ENCODE measurements around the gene FARSA.
"Not testable (repeated sequence)": the region's sequence is repeated elsewhere in the genome, so short reads cannot be mapped to it uniquely, and the experiment has no call there.

FARSA gene

DNA sequence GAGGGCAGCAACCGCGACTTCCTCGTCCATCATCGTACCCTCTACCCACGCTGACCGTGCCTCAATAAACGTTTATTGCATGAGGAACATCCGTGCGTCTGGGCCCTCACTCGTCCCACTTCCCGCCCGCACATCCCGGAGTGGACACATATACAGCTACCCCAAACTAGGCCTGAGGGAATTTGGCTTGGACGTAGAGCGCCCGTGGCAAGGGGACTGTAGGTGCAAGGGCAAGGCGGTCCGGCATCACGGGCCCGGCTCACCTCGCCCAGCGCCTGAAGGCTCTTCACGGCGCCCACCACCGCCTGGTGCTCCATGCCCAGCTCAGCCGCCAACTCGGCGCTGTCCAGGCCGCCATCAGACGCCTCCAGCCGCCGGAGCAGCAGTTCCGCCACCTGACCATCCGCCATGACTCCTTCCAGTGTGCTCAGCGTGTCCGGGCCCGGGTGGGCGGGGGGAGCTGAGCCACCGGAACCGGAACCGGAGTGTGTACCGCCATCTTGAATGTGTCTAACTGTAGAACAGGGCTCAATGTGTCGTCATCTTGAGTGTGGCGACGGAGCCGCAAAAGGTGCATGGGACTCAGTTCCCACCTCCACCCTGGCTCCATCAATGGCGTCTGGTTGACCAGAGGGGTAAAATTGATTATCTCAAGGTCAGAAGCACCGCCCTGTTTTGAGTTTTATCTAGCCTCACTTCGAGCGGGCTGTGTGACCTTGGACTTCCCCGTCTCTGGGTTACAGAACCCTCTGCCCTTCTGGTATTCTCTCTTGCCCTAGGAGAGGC lies at the start of gene FARSA:
Gene FARSA, minus strand, starts transcription at position 425 of the 786 bp plus-strand sequence. Its CDS starts 15 bp downstream, at position 410.
- TF ChIP-seq POLR2A (IDR thresholded peaks at IDR 0.05; ENCODE audit: low read depth, low read length): peak; percentile 91
- DNase-seq (ENCODE audit: insufficient read length, low spot score) (peak; percentile 84), FAIRE-seq (peak; percentile 81)

DNA sequence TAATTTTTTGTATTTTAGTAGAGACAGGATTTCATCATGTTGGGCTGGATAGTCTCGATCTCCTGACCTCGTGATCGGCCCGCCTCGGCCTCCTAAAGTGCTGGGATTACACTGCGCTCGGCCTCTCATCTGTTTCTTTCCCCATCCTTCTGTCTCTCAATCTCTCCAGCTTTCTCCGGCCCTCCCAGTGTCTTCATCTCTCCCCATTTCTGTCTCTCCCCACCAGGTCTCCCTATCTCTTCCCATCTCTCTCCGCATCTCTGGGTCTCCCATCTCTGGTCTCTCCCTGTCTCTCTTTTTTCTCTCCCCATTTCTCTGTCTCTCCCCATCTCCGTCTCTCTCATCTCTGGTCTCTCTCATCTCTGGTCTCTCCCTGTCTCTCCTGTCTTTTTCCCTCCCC lies 49.6 kb upstream of the FARSA start:
- FAIRE-seq (no peak), DNase-seq (ENCODE audit: insufficient read length, low spot score) (no peak)
- TF ChIP-seq POLR2A (IDR thresholded peaks at IDR 0.05; ENCODE audit: low read depth, low read length): no peak

DNA sequence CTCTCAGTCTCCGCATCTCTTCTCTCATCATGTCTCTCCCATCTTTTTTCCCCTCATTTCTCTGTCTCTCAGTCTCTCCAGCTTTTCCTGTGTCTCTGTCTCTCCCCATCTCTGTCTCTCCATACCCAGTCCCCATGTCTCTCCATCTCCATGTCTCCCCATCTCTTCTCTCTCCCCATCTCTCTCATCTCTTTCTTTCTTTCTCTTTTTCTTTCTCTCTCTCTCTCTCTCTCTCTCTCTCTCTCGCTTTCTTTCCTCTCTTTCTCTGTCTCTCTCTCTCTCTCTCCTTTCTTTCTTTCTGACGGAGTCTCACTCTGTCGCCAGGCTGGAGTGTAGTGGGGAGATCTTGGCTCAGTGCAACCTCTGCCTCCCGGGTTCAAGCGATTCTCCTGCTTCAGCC lies 49.1 kb upstream of the FARSA start:
- FAIRE-seq: no peak
- no peak for TF ChIP-seq POLR2A (IDR thresholded peaks at IDR 0.05; ENCODE audit: low read depth, low read length)
- DNase-seq (ENCODE audit: insufficient read length, low spot score): no peak

DNA sequence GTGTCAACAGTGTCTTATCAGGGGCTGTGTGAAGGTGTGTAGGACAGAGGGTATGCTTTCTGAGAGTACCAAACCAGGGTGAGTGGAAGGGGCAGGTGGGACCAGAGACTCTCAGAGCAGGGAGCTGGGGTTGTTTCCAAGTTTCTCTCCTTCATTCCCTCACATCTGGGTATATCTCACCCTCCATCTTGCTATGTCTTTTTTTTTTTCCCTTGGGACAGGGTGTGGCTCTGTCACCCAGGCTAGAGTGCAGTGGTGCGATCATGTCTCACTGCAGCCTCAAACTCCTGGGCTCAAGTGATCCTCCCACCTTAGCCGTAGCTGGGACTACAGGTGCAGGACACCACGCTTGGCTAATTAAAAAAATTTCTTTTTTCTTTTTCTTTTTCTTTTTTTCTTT lies 46.5 kb upstream of the FARSA start:
- DNase-seq (ENCODE audit: insufficient read length, low spot score) (no peak), FAIRE-seq (no peak)
- TF ChIP-seq POLR2A (IDR thresholded peaks at IDR 0.05; ENCODE audit: low read depth, low read length): no peak

DNA sequence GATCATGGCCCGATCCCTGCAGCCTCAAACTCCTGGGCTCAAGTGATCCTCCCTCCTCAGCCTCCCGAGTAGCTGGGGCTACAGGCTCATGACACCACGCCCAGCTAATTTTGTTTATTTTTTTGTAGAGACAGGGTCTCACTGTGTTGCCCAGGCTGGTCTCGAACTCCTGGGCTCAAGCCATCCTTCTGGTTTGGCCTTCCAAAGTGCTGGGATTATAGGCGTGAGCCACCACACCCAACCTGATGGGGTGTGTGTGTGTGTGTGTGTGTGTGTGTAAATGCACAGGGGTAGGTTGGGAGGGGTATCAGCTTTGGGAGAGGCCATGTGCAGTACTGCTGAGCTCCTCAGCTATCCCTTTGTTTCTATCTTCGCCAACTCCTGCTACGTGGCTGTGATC lies 42.6 kb upstream of the FARSA start:
- not testable (repeated sequence) for FAIRE-seq; DNase-seq (ENCODE audit: insufficient read length, low spot score)

DNA sequence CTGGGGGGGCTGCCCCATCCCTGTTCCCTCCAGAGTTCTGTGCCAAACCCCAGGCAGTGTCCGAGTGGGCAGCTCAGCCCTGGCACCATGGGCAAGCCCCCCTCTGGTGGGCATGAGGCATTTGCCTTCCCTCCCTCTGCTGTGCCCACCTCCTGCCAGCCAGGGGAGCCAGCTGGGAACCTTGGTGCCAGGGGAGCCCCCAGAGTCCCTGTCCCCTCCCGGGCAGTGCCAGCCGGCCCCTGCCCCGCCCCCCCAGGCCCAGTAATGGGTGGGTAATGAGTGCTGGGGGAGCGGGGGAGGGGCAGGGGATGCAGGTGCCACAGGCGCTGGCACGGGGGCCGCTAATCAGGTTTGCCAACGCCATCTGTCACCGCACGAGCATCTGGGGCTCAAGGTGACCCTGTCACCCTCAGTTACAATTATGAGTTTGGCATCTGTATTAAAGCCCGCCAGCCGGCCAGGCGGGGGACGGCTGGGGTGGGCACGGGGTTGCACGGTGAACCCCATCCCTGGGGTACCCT lies 41.8 kb upstream of the FARSA start:
- FAIRE-seq (no peak), DNase-seq (ENCODE audit: insufficient read length, low spot score) (no peak)
- no peak for TF ChIP-seq POLR2A (IDR thresholded peaks at IDR 0.05; ENCODE audit: low read depth, low read length)

DNA sequence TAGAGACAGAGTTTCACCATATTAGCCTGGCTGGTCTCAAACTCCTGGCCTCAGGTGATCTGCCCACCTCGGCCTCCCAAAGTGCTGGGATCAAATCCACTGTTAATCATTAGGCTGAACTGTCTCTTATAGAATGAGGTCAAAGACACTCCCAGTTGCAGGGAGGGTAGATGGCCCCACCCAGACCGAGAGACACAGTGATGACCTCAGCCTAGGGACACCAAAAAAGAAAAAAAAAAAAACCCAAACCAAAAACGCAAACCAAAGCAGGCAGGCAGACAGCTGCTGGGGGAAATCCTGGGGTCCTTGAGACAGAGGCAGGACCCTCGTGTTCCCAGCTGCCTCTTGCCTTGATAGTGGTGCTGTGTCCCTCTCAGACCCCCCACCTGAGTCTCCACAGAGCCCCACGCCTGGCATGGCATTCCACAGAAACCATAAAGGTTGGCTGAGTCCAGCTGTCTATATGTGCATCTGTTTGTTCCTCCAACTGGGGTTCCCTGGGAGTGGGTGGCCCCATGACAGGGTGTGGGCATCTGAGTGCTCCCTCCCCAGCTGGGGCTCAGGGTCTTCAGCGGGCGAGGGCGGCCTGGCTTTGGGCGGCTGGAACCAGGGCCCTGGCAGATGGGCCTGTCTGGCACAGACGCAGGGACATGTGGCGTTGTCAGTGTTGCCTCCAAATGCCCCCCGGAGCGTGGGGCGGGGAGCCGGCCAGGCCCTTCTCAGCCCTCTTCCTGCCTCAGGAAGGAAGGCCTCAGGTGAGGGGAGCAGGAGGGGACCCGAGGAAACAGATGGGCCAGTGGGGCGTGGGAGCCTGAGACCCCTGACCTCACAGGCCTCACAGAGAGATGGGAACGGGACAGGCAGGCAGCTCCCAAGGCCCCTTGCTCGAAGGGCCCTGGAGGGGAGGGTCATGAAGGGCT lies 41.0 kb upstream of the FARSA start:
- TF ChIP-seq POLR2A (IDR thresholded peaks at IDR 0.05; ENCODE audit: low read depth, low read length): no peak
- DNase-seq (ENCODE audit: insufficient read length, low spot score): no peak
- FAIRE-seq: no peak

DNA sequence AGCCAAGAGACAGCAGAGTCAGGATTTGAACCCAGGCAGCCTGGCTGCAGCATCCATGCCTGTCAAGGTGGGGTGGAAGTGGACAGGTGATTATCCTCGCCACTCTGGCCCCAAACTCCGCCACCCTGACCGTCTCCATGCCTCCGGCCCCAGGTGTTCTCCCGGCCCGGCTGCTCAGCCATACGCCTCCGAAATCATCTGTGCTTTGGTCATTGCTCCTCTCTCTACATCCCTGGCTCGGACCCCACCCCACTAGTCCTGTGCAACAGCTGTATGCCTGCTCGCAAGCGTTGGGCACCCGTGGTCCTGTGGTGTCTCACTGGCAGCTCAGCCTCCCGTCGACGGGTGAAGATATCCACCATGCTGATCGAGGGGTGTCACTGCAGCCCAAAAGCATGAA lies 39.7 kb upstream of the FARSA start:
- TF ChIP-seq POLR2A (IDR thresholded peaks at IDR 0.05; ENCODE audit: low read depth, low read length): no peak
- FAIRE-seq (no peak), DNase-seq (ENCODE audit: insufficient read length, low spot score) (no peak)

DNA sequence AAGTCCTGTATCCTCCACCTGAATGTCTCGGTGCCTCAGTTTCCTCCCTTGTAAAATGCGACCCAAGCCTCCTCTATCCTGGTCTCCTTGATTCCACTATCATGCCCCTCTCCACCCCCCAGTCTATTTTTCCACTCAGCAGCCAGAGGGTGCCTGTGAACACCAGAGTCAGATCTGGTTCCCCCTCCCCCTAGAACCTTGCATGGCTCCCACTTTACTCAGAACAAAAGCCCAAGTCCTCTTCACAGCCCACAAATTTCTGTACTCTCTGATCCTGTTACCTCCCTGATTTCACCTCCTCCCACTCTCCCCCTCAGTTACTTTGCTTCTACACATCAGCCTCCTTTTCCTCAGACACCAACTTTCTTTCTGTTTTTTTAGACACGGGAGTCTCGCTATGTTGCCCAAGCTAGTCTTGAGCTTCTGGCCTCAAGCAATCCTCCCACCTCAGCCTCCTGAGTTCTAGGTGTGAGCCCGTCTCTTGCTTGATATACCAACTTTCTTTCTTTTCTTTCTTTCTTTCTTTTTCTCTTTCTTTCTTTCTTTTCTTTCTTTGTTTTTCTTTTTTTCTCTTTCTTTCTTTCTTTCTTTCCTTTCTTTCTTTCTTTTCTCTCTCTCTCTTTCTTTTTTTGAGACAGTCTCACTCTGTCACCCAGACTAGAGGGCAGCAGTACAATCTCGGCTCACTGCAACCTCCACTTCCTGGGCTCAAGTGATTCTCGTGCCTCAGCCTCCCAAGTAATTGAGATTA lies 36.7 kb upstream of the FARSA start:
- FAIRE-seq (no peak), DNase-seq (ENCODE audit: insufficient read length, low spot score) (no peak)
- TF ChIP-seq POLR2A (IDR thresholded peaks at IDR 0.05; ENCODE audit: low read depth, low read length): no peak

DNA sequence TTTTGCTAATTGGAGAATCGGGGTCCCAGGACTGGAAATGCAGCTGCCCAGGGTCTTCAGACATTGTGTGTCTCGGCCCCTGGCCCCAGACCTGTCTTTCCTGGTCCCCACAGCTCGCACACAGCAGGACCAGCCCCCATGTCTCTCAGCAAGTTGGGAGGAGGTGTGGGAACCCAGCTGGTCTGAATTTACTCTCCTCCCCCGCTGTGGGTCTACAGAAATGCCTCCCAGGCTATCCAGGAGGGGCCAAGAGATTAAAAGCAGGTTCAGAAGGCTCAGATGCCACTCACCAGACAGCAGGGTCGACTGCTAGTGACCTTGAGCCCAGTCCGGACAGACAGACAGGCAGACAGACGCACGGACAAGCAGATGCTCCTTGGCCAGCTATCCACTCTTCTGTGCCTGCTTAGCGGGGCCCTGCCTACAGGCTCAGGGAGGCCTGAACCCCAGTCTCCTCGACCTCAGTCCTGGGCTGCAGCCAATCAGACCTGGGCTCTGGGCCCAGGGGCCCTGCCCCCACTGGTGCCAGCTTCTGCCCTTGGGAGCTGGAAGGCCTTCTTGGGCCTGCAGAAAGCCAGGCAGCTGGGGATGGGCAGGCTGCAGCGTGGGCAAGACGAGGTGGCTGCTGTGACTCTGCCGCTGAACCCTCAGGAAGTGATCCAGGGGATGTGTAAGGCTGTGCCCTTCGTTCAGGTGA lies 35.9 kb upstream of the FARSA start, which contains the start of gene DAND5:
Gene DAND5, plus strand, starts transcription at position 285 of the 697 bp plus-strand sequence. Its CDS starts 85 bp downstream, at position 370.
- no peak for TF ChIP-seq POLR2A (IDR thresholded peaks at IDR 0.05; ENCODE audit: low read depth, low read length)
- DNase-seq (ENCODE audit: insufficient read length, low spot score) (no peak), FAIRE-seq (no peak)

DNA sequence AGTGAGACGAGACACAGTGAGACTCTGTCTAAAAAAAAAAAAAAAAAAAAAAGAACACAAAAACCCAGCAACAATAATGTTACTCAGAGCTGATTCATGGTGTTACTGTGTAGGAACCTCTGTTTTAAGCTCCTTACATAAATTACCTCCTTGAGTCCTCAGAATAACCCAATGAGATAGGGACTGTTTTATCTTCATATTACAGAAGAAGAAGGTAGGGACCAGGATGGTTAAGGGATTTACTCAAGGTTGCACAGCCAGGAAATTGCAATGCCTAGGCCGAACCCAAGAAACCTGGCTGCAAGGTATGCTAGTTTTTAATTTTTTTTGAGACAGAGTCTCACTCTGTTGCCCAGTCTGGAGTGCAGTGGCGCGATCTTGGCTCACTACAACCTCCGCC lies 34.4 kb upstream of the FARSA start:
- DNase-seq (ENCODE audit: insufficient read length, low spot score) (peak; percentile 35), FAIRE-seq (no peak)
- TF ChIP-seq POLR2A (IDR thresholded peaks at IDR 0.05; ENCODE audit: low read depth, low read length): no peak

DNA sequence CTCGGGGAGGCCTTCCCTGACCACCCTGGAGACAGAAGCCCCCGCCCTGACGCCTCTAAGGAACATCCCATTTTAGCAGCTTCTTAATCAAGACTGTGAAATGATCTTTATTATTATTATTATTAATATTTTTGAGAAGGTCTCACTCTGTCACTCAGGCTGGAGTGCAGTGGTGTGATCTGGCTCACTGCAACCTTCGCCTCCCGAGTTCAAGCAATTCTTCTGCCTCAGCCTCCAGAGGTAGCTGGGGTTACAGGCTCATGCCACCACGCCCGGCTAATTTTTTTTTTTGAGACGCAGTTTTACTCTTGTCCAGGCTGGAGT lies 32.3 kb upstream of the FARSA start:
- no peak for DNase-seq (ENCODE audit: insufficient read length, low spot score)
- TF ChIP-seq POLR2A (IDR thresholded peaks at IDR 0.05; ENCODE audit: low read depth, low read length): no peak
- FAIRE-seq: no peak

Data from H54 (cell line).